Lung (tissue), 12 donors: ENCODE results near the gene ABTB1. TPM values are rescaled to one million over a fixed set of nuclear protein-coding genes. Genes with fewer than 3 reads are reported as not detected.
A peak's percentile ranks its signal among the peaks of the same experiment; 100 is the strongest.

Experiments
- ATAC-seq: fragments of 200-7000 bp; cut with Tn5 transposase; one replicate; pipeline ENCODE4 v1.9.1; 2020; ENCODE audit warnings: moderate number of reproducible peaks; ENCODE audit not compliant: insufficient read depth, low FRiP score
- DNase-seq, 3 donors: peaks; one replicate each; pipeline ENCODE4 v3.0.0-alpha.2; 2013 to 2017
- H3K27ac ChIP-seq, 2 donors: one replicate each; pipeline ENCODE4 v1.5.1; 2013; ENCODE audit warnings: mild to moderate bottlenecking in 2 of 2, moderate library complexity in 2 of 2, control low read depth in 1 of 2, inconsistent platforms in 1 of 2, low read depth in 1 of 2, low read length in 1 of 2
- H3K27me3 ChIP-seq, 3 donors: one replicate each; pipeline ENCODE4 v1.5.1; 2013; ENCODE audit warnings: low read length in 2 of 3; ENCODE audit not compliant: control insufficient read depth in 3 of 3, insufficient read depth in 3 of 3
- H3K36me3 ChIP-seq, 4 donors: one replicate each; pipeline ENCODE4 v1.5.1; 2013; ENCODE audit warnings: low read length in 4 of 4, mild to moderate bottlenecking in 1 of 4, moderate library complexity in 1 of 4; ENCODE audit not compliant: control insufficient read depth in 4 of 4, insufficient read depth in 4 of 4
- H3K4me1 ChIP-seq, 5 donors: one replicate each; pipeline ENCODE4 v1.5.1; 2013; ENCODE audit warnings: low read length in 5 of 5, mild to moderate bottlenecking in 2 of 5, moderate library complexity in 1 of 5; ENCODE audit not compliant: control insufficient read depth in 5 of 5, insufficient read depth in 5 of 5
- H3K4me3 ChIP-seq: one replicate; pipeline ENCODE4 v1.5.1; 2013; ENCODE audit warnings: mild to moderate bottlenecking, control low read depth, moderate library complexity
- H3K9ac ChIP-seq, 2 donors: one replicate each; pipeline ENCODE4 v1.5.1; 2013; ENCODE audit warnings: low read length in 2 of 2, control low read depth in 1 of 2; ENCODE audit not compliant: insufficient read depth in 1 of 2
- H3K9me3 ChIP-seq, 4 donors: one replicate each; pipeline ENCODE4 v1.5.1; 2013; ENCODE audit warnings: low read length in 3 of 4, mild to moderate bottlenecking in 1 of 4, moderate library complexity in 1 of 4; ENCODE audit not compliant: control insufficient read depth in 4 of 4, insufficient read depth in 3 of 4
- WGBS, 2 donors: extraction: QIAGEN DNeasy Blood & Tissue Kit; methylation state at CpG; one replicate each; pipeline ENCODE4 v1.1.7; 2013; 5-methylcytosine and 5-hydroxymethylcytosine counted together
- polyA plus RNA-seq, 2 donors: library from polyadenylated mRNA; stranded (reverse); fragments of 200-250 nt; gene quantifications; one replicate each; pipeline ENCODE4 v1.2.1, GENCODE V29; 2013
- total RNA-seq, 2 donors: library from RNA; depleted of rRNA in 1 of 2; stranded (reverse); fragments of >200 nt in 1 of 2; gene quantifications; one replicate each; pipeline ENCODE4 v1.2.1, GENCODE V29; 2014 to 2021
- TF ChIP-seq, protein P1 (sequence below): IDR thresholded peaks from 2 replicates; pipeline ENCODE4 v1.5.1; 2012; ENCODE audit warnings: mild to moderate bottlenecking; ENCODE audit errors: control extremely low read depth, extremely low read depth
- donor health status: control.
- donor health status: control.
- donor health status: Bipolar disorder and iron deficiency.
- donor health status: healthy.
- donor health status: DM: yes; HTN: yes; CAD: no.

The ABTB1 gene
- total and polyA plus RNA-seq, 4 donors, result 30.7 to 102 (median 48.6) TPM

DNA sequence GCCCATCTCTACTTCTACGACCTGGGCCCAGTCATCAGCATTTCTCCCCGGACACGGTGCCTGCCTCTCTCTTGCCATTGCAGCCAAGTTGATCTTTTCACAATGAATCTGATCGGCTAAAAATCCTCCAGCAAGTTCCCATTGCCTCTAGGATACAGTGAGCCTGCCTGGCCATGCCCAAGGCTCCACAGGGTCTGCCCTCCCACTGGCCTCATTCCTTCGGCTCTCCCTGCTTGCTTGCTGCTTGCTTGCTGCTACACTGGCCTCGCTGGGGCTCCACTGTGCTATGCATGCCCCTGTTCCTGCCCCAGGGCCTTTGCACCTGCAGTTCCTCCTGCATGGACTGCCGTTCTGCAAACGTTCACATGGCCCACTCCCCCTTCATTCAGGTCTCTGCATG lies 2.0 kb downstream of the ABTB1 start:
- ATAC-seq (no peak), DNase-seq (no peak)
- 88 to 93% methylated on average over 8 of the region's 8 CpGs for WGBS, 2 donors
- H3K27me3 ChIP-seq, result no peaks in the 10 kb centered on the region
- no peak overlapping the region for H3K4me3 ChIP-seq
- TF ChIP-seq, protein P1, sequence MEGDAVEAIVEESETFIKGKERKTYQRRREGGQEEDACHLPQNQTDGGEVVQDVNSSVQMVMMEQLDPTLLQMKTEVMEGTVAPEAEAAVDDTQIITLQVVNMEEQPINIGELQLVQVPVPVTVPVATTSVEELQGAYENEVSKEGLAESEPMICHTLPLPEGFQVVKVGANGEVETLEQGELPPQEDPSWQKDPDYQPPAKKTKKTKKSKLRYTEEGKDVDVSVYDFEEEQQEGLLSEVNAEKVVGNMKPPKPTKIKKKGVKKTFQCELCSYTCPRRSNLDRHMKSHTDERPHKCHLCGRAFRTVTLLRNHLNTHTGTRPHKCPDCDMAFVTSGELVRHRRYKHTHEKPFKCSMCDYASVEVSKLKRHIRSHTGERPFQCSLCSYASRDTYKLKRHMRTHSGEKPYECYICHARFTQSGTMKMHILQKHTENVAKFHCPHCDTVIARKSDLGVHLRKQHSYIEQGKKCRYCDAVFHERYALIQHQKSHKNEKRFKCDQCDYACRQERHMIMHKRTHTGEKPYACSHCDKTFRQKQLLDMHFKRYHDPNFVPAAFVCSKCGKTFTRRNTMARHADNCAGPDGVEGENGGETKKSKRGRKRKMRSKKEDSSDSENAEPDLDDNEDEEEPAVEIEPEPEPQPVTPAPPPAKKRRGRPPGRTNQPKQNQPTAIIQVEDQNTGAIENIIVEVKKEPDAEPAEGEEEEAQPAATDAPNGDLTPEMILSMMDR, result no peak
- no peaks in the 10 kb centered on the region for H3K9me3 ChIP-seq
- no peak overlapping the region for H3K27ac ChIP-seq
- H3K36me3 ChIP-seq, result peaks cover 0 to 24% (median 7%) of the 10 kb centered on the region in 4 donors
- H3K9ac ChIP-seq, result no peak overlapping the region
- H3K4me1 ChIP-seq, result peaks cover 0 to 17% (median 3%) of the 10 kb centered on the region in 5 donors

DNA sequence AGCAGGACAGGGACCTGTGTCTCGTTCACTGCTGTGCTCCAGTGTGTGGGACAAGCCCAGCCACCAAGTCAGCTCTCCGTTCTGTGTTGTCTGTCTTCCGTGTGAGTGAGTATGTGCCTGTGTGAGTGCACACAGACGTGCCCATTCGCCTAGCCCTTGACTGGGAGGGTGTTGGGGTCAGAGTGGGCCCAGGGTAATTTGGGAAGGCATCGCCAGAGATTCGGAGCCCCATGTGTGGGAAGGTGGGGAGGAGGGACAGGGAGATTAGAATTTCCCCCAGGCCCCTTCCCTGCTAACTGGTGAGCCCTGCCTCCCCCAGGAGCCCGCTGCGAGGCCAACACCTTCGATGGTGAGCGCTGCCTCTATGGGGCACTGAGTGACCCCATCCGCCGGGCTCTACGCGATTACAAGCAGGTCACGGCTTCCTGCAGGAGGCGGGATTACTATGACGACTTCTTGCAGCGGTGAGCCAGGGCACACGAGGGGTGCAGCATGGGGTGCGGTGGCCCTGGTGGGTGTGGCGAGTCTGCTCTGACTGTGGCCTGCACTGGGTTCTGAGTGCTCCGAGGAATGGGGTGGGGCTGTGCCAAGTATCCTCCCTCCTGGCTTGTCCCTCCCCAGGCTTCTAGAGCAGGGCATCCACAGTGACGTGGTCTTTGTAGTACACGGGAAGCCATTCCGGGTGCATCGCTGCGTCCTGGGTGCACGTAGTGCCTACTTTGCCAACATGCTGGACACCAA lies 3.1 kb downstream of the ABTB1 start:
- TF ChIP-seq, protein P1, result no peak
- H3K9ac ChIP-seq, result no peak overlapping the region
- WGBS, 2 donors, result 90 to 92% methylated on average over 29 of the region's 29 CpGs
- ATAC-seq (no peak), DNase-seq (peak in 1 of 3 donors; percentile 10)
- no peak overlapping the region for H3K27ac ChIP-seq
- no peaks in the 10 kb centered on the region for H3K9me3 ChIP-seq
- no peaks in the 10 kb centered on the region for H3K27me3 ChIP-seq
- H3K4me1 ChIP-seq, result peaks cover 0 to 17% (median 3%) of the 10 kb centered on the region in 5 donors
- H3K36me3 ChIP-seq, result peaks cover 0 to 27% (median 7%) of the 10 kb centered on the region in 4 donors
- H3K4me3 ChIP-seq, result no peak overlapping the region

DNA sequence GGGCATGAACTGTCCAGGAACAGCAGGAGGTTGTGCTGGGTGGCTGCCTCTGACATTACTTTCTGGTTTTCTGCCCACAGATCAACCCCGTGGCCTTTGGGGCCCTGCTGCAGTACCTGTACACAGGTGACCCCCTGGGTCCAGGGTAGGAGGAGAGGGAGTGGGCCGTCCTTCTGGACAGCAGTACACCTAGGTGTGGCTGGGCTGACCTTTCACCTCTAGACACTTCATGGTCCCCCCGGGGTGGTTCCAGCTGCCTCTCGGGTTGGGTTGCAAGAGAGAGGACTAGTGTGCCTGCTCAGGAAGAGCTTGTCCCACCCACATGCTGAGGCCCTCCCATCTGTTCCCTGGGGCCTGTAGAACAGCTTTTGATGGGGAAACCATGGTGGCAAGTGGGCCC lies 3.7 kb downstream of the ABTB1 start:
- ATAC-seq (no peak), DNase-seq (no peak)
- Histone ChIP-seq H3K36me3 (peaks cover 0 to 27% (median 7%) of the 10 kb centered on the region in 4 donors), H3K9ac (no peak overlapping the region), H3K4me1 (peaks cover 0 to 17% (median 3%) of the 10 kb centered on the region in 5 donors), H3K9me3 (no peaks in the 10 kb centered on the region), H3K27me3 (no peaks in the 10 kb centered on the region), H3K27ac (no peak overlapping the region), H3K4me3 (no peak overlapping the region)
- WGBS, 2 donors, result 85% methylated on average over 4 of the region's 4 CpGs
- TF ChIP-seq, protein P1, result no peak
